Nucleus accumbens (tissue), 56 donors: ENCODE data around the gene SERPINB6.
"Not testable (repeated sequence)": the region's sequence is repeated elsewhere in the genome, so short reads cannot be mapped to it uniquely, and the experiment has no call there.

Experiments
- DNase-seq, 56 donors: peaks; one replicate each; lab custom pipeline; 2025; lab: John Stamatoyannopoulos, UW

The SERPINB6 gene

GRCh38 chr6:2942116-2942515 is 29.3 kb downstream of the SERPINB6 start:
- not testable (repeated sequence) for DNase-seq

GRCh38 chr6:2940851-2941250 is 30.5 kb downstream of the SERPINB6 start:
- DNase-seq = no peak

- DNase-seq = no peak
These were observed 31.1 kb downstream of the SERPINB6 start for GRCh38 chr6:2940010-2940850.

- no peak for DNase-seq
These were observed 31.9 kb downstream of the SERPINB6 start for GRCh38 chr6:2939315-2940009.

DNA sequence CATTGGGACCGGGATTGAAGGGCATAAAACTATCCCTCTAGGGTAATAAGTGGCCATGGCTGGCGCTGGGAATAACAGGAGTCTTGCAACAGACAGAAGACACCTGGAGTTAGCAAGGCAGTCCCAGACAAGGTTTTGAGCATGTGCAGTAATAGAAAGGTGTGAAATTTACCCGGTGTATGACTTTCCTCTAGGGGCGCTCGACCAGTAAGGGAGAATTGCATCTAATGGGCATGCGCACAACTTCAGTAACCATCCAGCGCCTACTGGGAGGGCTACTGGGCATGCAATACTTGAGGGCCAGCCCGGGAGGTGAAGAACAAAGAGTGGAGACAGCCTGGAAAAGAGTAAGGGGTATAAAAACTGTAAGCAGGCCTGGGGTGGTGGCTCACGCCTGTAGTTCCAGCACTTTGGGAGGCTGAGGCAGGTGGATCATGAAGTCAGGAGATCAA is 32.7 kb downstream of the SERPINB6 start:
- DNase-seq = no peak

GRCh38 chr6:2938004-2938631 is 33.2 kb downstream of the SERPINB6 start:
- no peak for DNase-seq

DNA sequence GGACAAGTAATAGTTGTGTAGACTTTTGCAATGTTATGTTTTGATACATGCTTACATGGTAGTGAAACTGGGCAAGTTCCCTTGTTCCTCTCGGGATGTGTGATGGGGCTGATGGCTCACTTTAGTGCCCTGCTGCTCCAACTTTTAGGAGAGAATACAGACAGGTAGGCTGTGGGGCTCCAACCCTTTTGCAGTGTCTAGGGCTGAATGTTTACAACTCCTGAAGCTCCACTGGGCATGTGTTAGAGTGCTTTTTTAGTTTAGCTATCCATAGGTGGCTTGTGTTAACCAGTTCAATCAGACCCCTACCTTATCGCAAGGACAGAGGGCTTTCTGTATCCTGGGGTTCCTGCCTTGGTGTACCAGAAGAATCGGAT is 33.8 kb downstream of the SERPINB6 start:
- DNase-seq = no peak

DNA sequence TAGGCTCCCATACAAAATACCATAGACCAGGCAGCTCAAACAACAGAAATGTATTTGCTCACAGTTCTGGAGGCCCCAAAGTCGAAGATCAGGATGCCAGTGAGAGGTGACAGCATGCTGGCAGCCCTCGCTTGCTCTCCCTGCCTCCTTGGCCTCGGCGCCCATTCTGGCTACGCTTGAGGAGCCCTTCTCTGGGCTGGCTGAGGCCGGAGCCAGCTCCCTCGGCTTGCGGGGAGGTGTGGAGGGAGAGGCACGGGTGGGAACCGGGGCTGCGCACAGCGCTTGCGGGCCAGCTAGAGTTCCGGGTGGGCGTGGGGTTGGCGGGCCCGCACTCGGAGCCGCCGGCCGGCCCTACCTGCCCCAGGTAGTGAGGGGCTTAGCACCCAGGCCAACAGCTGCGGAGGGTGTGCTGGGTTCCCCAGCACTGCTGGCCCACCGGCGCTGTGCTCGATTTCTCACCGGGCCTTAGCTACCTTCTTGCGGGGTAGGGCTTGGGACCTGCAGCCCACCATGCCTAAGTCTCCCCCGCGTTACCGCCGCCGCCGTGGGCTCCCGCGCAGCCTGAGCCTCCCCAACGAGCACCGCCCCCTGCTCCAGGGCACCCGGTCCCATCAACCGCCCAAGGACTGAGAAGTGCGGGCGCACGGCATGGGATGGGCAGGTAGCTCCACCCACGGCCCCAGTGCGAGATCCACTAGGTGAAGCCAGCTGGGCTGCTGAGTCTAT is 35.6 kb downstream of the SERPINB6 start:
- DNase-seq = no peak

DNA sequence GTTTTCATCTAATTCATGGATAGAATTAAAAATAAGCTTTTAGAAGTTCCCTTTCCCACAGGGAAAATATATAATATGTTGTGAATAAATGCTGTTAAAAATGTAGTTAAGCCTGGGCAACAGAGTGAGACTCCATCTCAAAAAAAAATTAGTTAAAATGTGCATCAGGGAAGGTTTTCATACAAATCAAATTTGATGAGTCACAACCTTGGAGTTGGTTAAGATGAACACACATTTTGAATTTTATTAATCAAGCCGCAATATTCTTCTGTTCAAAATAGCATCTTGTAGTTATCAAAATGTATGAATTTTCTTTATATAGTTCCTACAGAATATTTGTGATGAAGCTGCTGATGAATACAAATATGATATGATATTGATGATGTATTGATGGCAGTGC is 37.3 kb downstream of the SERPINB6 start:
- no peak for DNase-seq

DNA sequence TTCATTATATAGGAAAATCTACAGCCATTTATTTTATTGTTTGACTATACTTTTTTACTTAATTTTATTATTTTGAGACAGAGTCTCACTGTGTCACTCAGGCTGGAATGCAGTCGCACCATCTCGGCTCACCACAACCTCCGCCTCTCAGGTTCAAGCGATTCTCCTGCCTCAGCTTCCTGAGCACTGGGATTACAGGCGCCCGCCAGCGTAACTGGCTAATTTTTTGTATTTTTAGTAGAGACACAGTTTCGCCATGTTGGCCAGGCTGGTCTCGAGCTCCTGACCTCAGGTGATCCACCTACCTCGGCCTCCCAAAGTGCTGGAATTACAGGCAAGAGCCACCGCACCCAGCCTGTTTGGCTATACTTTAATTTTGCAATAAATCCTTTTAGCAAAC is 38.5 kb downstream of the SERPINB6 start:
- DNase-seq = not testable (repeated sequence)

GRCh38 chr6:2931970-2932748 is 39.2 kb downstream of the SERPINB6 start:
- peak in 55 of 56 donors; percentile 10 to 90 (median 66) for DNase-seq

DNA sequence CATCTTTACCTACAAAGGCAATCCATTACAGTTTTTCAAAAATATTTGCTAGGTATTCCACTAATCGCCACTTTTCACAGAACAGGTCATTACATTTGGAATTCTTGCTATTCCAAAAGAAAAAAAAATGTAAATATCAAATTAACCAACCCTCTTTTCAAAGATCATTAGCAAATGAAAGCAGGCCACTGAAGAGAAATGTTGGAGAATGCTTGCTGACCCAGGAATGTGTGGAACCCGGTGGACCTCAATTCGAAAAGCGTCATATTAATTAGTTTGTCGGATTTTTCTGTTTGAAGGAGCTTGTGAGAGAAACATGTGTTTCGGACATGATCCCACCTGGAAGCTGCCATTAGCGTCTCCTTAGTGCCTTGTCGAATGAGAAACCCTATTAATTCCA is 40.3 kb downstream of the SERPINB6 start:
- no peak for DNase-seq

- DNase-seq = not testable (repeated sequence)
These were observed 43.4 kb downstream of the SERPINB6 start for GRCh38 chr6:2927931-2928330.

DNA sequence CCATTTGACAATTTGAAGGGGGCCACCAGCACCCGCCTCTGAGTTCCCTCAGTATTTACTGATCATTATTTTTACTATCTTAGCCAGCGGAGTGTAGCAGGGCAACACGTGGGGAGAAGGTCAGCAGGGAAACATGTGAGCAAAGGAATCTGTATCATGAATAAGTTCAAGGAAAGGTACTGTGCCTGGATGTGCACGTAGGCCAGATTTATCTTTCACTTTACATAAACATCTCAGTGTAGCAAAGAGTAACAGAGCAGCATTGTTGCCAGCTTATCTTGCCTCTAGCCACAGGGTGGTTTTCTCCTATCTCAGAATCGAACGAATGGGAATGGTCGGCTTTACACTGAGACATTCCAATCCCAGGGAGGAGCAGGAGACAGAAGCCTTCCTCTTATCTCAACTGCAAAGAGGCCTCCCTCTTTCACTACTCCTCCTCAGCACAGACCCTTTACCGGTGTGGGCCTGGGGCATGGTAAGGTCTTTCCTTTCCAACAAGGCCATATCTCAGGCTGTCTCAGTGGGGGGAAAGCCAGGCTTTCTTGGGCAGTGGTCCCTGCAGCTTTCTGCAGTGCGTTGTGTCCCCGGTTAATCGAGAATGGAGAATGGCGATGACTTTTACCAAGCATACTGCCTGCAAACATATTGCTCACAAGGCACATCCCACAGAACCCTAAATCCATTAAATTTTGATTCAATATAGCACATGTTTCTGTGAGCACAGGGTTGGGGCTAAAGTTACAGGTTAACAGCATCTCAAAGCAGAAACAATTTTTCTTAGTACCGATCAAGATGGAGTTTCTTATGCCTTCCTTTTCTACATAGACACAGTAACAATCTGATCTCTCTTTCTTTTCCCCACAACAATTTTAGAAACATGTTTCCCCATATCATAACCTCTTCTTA is 45.3 kb downstream of the SERPINB6 start:
- not testable (repeated sequence) for DNase-seq

DNA sequence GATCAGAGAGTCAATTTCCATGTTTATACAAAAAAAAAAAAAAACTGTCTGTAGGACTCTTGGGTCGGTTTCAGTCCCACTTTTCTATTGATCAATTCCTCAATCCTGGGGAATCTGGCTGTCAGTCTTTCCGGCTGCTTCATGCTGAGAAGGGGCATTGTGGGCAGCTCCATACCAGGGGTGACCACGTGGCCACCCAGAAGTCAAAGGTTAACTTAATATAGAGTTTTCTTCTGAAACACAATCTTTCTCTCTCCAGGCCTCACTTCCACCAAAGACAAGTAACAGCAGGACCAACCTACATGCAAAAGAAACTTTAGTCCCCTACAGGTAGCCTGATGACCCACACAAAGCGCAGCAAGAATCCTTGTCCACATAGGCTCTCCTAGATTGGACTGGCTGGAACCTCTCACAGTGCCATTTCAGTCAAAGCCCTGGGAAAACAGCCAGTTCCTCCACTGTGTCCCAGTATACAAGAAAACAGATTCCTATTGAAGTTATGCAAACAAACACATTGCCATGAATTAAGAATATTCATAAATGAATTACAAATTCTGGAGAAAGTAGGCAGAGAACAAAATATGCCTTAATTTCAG is 49.7 kb downstream of the SERPINB6 start:
- DNase-seq = peak in 18 of 56 donors; percentile 6 to 50 (median 20)

- no peak for DNase-seq
These were observed 50.7 kb downstream of the SERPINB6 start for GRCh38 chr6:2920671-2921112.

GRCh38 chr6:2919886-2920285 is 51.5 kb downstream of the SERPINB6 start:
- no peak for DNase-seq

DNA sequence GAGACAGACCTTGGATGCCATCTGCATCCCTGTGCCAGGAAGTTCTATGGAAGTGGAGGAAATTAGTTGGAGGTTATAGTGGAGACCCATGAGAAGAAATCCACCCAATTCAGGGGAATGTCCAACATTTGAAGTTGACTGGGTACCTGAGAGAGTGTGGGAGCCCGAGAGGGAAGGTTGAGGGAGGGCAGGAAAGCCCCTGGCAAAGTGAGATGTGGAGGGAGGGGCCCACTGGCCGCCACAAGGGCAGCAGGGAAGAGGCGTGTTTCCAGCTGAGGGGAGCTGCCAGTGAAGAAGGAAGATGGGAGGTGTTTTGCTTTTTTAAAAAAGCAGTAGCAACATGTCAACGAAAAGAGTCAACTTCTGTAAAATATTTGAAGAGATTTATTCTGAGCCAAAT is 52.0 kb downstream of the SERPINB6 start:
- DNase-seq = no peak
